AG10803 (cell line): ENCODE data around the gene FUCA1.
"Not testable (repeated sequence)": the region's sequence is repeated elsewhere in the genome, so short reads cannot be mapped to it uniquely, and the experiment has no call there.

Experiments used
- DNase-seq: peaks from one replicate; pipeline ENCODE4 v3.0.0; 2010; ENCODE audit warnings: low read depth
- H3K4me3 ChIP-seq: 2 replicates; pipeline ENCODE4 v1.5.1; 2011; ENCODE audit warnings: mild to moderate bottlenecking, low read length, control low read depth
- CTCF ChIP-seq: conservative IDR thresholded peaks from 2 replicates; pipeline ENCODE4 v1.5.1; 2011; ENCODE audit warnings: mild to moderate bottlenecking, low read length, control low read depth, inconsistent platforms

Gene FUCA1

GRCh38 chr1:23809751-23810171 lies 58.3 kb downstream of the FUCA1 start:
- TF ChIP-seq CTCF, result peak; percentile 74
- no peak overlapping the region for H3K4me3 ChIP-seq
- DNase-seq, result peak; percentile 63

DNA sequence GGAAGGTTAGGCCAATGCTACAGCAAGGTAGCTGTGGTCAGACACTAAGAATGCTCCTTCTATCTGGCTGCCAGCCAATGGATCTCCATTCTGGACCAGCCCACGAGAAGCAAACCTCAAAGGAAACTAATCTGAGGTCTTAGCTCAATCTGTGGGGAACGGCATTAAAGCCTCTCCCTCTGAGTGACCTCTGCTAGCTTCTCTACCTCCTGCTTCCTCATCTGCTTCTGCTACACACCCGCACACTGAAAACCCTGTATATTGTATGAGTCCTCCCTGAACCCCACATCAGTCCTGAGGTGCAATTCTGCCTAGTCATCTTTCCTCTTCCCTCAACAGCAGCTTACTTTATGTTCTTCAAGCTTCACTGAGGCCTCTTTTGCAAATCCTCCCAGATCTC lies 60.6 kb downstream of the FUCA1 start:
- DNase-seq, result no peak
- TF ChIP-seq CTCF, result no peak
- H3K4me3 ChIP-seq, result no peak overlapping the region

- no peak for TF ChIP-seq CTCF
- DNase-seq, result no peak
- H3K4me3 ChIP-seq, result no peak overlapping the region
Observed at GRCh38 chr1:23806280-23806679, 61.8 kb downstream of the FUCA1 start.

DNA sequence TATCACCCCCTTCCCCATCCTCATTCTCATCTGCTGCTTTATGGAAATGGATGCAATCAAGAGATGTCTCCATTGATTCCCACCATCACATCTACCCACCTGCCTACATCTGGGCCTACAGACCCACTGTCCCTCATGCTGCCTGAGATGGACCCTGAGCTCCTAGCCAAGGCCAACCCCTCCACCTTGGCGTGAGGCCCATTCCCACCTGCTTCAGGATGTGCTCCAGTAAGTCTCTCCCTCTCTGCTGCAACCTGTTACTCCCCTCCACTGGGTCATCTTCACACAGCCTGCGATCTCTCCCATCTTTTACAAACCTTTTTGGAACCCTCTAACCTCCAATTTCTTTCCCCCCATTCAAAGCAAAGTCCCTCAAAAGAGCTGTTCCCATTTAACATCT lies 63.1 kb downstream of the FUCA1 start:
- no peak overlapping the region for H3K4me3 ChIP-seq
- no peak for TF ChIP-seq CTCF
- no peak for DNase-seq

GRCh38 chr1:23804183-23804835 lies 63.8 kb downstream of the FUCA1 start:
- no peak overlapping the region for H3K4me3 ChIP-seq
- TF ChIP-seq CTCF, result no peak; the same call in 1 of the 2 replicates
- no peak for DNase-seq

DNA sequence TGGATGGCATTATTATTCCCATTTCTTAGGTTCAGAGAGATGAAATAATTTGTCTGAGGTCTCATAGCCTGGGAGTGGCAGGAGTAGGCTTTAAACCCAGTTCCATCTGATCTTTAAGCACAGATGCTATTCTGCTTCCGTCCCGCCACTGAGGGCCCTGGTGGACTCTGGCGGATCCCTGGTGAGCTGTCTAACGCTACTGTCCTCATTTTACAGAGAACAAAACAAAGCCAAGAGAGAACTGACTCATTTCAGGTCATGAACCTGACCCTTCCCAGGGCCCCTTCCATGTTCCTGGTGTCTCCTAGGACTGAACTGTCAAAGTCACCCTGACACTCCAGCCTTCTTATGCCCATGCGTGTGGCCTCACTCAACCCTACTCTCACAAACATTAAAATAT lies 64.4 kb downstream of the FUCA1 start:
- no peak overlapping the region for H3K4me3 ChIP-seq
- DNase-seq, result no peak
- TF ChIP-seq CTCF, result no peak

DNA sequence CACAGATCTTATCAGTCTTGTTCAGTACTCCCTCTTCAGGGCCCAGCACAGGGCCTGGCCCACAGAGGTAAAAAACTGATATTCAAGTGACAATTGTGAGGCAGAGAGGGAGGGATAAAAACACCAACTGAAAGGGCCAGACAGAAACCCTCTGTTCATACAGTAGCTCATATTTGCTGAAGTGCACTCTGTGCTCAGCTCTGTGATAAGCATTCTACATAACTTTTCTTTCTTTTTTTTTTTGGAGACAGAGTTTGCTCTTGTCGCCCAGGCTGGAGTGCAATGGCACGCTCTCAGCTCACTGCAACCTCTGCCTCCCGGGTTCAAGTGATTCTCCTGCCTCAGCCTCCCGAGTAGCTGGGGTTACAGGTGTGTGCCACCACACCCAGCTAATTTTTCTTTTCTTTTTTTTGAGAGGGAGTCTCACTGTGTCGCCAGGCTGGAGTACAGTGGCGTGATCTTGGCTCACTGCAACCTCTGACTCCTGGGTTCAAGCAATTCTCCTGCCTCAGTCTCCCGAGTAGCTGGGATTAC lies 65.2 kb downstream of the FUCA1 start:
- not testable (repeated sequence) for DNase-seq, H3K4me3 ChIP-seq

DNA sequence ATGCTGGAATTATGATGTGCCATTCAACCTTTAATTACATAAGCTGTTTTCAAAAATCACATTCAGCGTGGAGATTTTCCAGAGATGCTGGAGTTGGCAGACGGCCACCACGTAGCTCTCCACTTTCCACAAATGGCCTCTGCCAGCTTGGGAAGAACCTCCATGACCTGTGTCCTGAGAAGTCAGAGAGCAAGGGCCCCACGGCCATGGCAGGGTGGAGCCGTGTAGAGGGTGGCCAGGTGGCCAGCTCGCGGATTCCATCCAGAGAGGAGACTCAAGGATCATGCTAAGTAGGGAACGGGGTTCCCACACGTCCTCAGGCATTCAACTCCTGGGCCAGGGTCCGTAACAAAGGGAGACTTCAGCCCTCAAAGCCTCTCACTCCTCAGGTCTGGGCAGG lies 66.2 kb downstream of the FUCA1 start:
- DNase-seq, result no peak
- H3K4me3 ChIP-seq, result no peak overlapping the region
- no peak for TF ChIP-seq CTCF
